CD4-positive, alpha-beta memory T cell (primary cell): ENCODE data around the gene OR2Y1. TPM values are rescaled to one million over a fixed set of nuclear protein-coding genes. Genes with fewer than 3 reads are reported as not detected.
A peak's percentile ranks its signal among the peaks of the same experiment; 100 is the strongest.
"Not testable (repeated sequence)": the region's sequence is repeated elsewhere in the genome, so short reads cannot be mapped to it uniquely, and the experiment has no call there.

Source experiments
- CTCF ChIA-PET: fragments of 350-600 bp; sonication (Branson Sonifier 250); formaldehyde crosslinking; loops from one replicate; lab custom pipeline; 2021; ENCODE audit warnings: inconsistent platforms; ENCODE audit not compliant: partially characterized antibody; lab: Charles Lee
- POLR2A ChIA-PET: fragments of 350-600 bp; sonication (Branson Sonifier 250); formaldehyde crosslinking; loops from one replicate; lab custom pipeline; 2021; ENCODE audit not compliant: partially characterized antibody; lab: Charles Lee
- DNase-seq, 5 donors: peaks; one replicate each; pipeline versions ENCODE4 v3.0.0 to v3.0.0-alpha.2; 2020 to 2022; ENCODE audit warnings: mixed read lengths in 1 of 5
- H3K27ac ChIP-seq: one replicate; pipeline ENCODE4 v1.7.0; 2013; ENCODE audit warnings: low read depth, low read length
- H3K27me3 ChIP-seq: 2 replicates; pipeline ENCODE4 v1.7.0; 2013; ENCODE audit warnings: mild to moderate bottlenecking, low read length, moderate library complexity; ENCODE audit not compliant: insufficient read depth
- H3K36me3 ChIP-seq: 2 replicates; pipeline ENCODE4 v1.7.0; 2013; ENCODE audit warnings: mild to moderate bottlenecking, low read length, moderate library complexity; ENCODE audit not compliant: insufficient read depth
- H3K4me1 ChIP-seq: 2 replicates; pipeline ENCODE4 v1.7.0; 2013; ENCODE audit warnings: mild to moderate bottlenecking, low read length, moderate library complexity; ENCODE audit not compliant: insufficient read depth
- H3K4me3 ChIP-seq, 2 donors: one replicate each; pipeline ENCODE4 v1.7.0; 2013; ENCODE audit warnings: low read length in 2 of 2, mild to moderate bottlenecking in 1 of 2
- H3K9me3 ChIP-seq, 2 donors: one replicate each; pipeline ENCODE4 v1.7.0; 2013; ENCODE audit warnings: low read length in 2 of 2, control low read depth in 1 of 2; ENCODE audit not compliant: control insufficient read depth in 1 of 2
- H3K27ac Mint-ChIP-seq, 7 donors: one replicate each; pipeline ENCODE4 v1.8.0; 2020 to 2021; ENCODE audit warnings: mixed read lengths in 7 of 7, mild to moderate bottlenecking in 6 of 7, inconsistent platforms in 3 of 7, moderate library complexity in 3 of 7
- H3K27me3 Mint-ChIP-seq, 2 donors: one replicate each; pipeline ENCODE4 v1.8.0; 2020 to 2021; ENCODE audit warnings: mixed read lengths in 2 of 2
- H3K36me3 Mint-ChIP-seq, 2 donors: one replicate each; pipeline ENCODE4 v1.8.0; 2020 to 2021; ENCODE audit warnings: mixed read lengths in 2 of 2, inconsistent platforms in 1 of 2, mild to moderate bottlenecking in 1 of 2
- H3K4me1 Mint-ChIP-seq, 4 donors: one replicate each; pipeline ENCODE4 v1.8.0; 2020 to 2021; ENCODE audit warnings: mixed read lengths in 4 of 4, mild to moderate bottlenecking in 1 of 4
- H3K4me3 Mint-ChIP-seq, 8 donors: one replicate each; pipeline ENCODE4 v1.8.0; 2020 to 2021; ENCODE audit warnings: mixed read lengths in 8 of 8, mild to moderate bottlenecking in 7 of 8, moderate library complexity in 6 of 8, inconsistent platforms in 3 of 8
- H3K9me3 Mint-ChIP-seq, 8 donors: one replicate each; pipeline ENCODE4 v1.8.0; 2020 to 2021; ENCODE audit warnings: mixed read lengths in 8 of 8, mild to moderate bottlenecking in 5 of 8, inconsistent platforms in 3 of 8, moderate library complexity in 1 of 8
- intact Hi-C: fragments of 100-400 bp; cut with micrococcal nuclease; formaldehyde crosslinking; loops from one replicate; pipeline ENCODE4 v1.15.1; 2023
- polyA plus RNA-seq, 2 donors: library from polyadenylated mRNA; unstranded; fragments of 300-500 nt; fragmentation: Illumina TruSeq; gene quantifications; one replicate each; pipeline ENCODE4 v1.2.3, GENCODE V29; 2021
- total RNA-seq, 2 experiments: library from RNA; stranded (reverse); gene quantifications; one replicate each; pipeline ENCODE4 v1.2.3, GENCODE V29; 2021

Gene OR2Y1
- total RNA-seq = not detected
- not detected for polyA plus RNA-seq

- Mint-ChIP-seq H3K27ac (peak within 1 kb of the TSS in 1 of 7 donors; percentile 24), H3K27me3 (peaks cover 18 to 30% of the 10 kb centered on the region in 2 donors), H3K36me3 (no peaks in the 10 kb centered on the region), H3K4me1 (no peaks in the 10 kb centered on the region), H3K9me3 (no peaks in the 10 kb centered on the region), H3K4me3 (no peak within 1 kb of the TSS)
- no peak for DNase-seq
- no peaks in the 10 kb centered on the region for H3K9me3 ChIP-seq
- H3K4me3 ChIP-seq = no peak within 1 kb of the TSS
- H3K27me3 ChIP-seq = peaks cover 4% of the 10 kb centered on the region
- intact Hi-C loops = no loop called here
- H3K4me1 ChIP-seq = no peaks in the 10 kb centered on the region
- no peaks in the 10 kb centered on the region for H3K36me3 ChIP-seq
- CTCF ChIA-PET = no interaction called here
- H3K27ac ChIP-seq = no peak within 1 kb of the TSS
- POLR2A ChIA-PET = no interaction called here
Measured at GRCh38 chr5:180739958-180740357, at the start of gene OR2Y1. Gene OR2Y1, minus strand, starts transcription at chr5:180740058. Its CDS starts 0 bp downstream, at chr5:180740058.

GRCh38 chr5:180788651-180789410 lies 49.0 kb upstream of the OR2Y1 start:
- POLR2A ChIA-PET = interaction anchor here (1.0 to 1.7 kb wide), 3 partner anchors 14 to 21 kb away, joined by 3 to 7 read pairs (median 3); no protein-coding TSS in a partner anchor
- H3K27ac ChIP-seq, H3K4me1 ChIP-seq: not testable (repeated sequence)

DNA sequence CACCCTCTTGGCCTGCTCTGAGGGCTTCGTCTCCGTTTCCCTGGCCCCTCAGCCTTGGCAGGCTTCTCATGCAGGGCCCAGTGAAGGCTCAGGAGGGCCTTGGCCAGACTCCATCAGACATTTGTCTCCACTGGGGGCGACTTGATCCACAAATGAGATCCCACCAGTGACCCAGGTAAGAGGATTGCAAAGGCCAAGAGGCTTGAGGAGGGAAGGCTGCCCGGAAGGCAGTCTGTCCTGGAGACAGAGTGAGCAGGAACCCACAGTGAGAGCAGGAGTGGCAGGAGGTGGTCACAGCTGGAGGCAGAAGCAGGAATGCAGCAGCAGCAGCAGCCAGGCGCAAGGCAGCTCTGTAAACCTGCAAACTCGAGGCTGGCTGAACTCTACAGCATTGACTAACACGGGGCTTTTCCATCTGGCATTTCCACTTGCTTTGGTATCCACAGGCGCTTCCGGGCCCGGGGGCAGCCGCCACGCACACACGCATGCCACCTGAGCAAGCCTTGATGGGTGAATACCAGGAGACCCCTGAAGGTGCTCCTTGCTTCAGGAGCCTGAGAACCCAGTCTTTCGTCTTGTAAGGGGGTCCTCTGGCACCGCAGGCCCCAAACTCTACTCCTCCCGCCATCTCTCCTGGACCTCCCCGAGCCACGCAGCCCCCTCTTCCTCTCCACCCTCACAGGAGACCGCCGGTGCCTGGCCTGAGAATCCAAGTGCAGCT lies 48.0 kb upstream of the OR2Y1 start:
- ChIA-PET POLR2A (interaction anchor here (1.0 to 5.1 kb wide), 2 partner anchors 23 to 44 kb away, joined by 6 to 26 read pairs; no protein-coding TSS in a partner anchor), CTCF (interaction anchor here (5.6 kb wide), 1 partner anchor 14 kb away, joined by 34 read pairs; the partner anchor contains the start of gene MGAT1)
- intact Hi-C loops = no loop called here
- Mint-ChIP-seq H3K4me1 (peaks cover 11 to 29% (median 18%) of the 10 kb centered on the region in 4 donors), H3K36me3 (peaks cover 8 to 43% of the 10 kb centered on the region in 2 donors), H3K27ac (peak overlapping the region in 4 of 7 donors; percentile 47 to 78 (median 65)), H3K27me3 (no peaks in the 10 kb centered on the region), H3K9me3 (no peaks in the 10 kb centered on the region), H3K4me3 (no peak overlapping the region)
- H3K27me3 ChIP-seq = no peaks in the 10 kb centered on the region
- peaks cover 3% of the 10 kb centered on the region for H3K4me1 ChIP-seq
- no peak overlapping the region for H3K27ac ChIP-seq
- H3K36me3 ChIP-seq = peaks cover 37% of the 10 kb centered on the region
- no peaks in the 10 kb centered on the region for H3K9me3 ChIP-seq
- H3K4me3 ChIP-seq = no peak overlapping the region
- no peak for DNase-seq

More at GRCh38 chr5:180788651-180789410, 49.0 kb upstream of the OR2Y1 start:
- H3K27me3 Mint-ChIP-seq, H3K4me3 Mint-ChIP-seq, H3K9me3 ChIP-seq, H3K4me3 ChIP-seq, DNase-seq, H3K9me3 Mint-ChIP-seq, intact Hi-C loops, H3K27me3 ChIP-seq: not testable (repeated sequence)
- Mint-ChIP-seq H3K27ac (peak overlapping the region in 2 of 7 donors; percentile 6 to 35), H3K4me1 (peaks cover 15 to 37% (median 24%) of the 10 kb centered on the region in 4 donors), H3K36me3 (peaks cover 18 to 50% of the 10 kb centered on the region in 2 donors)
- peaks cover 41% of the 10 kb centered on the region for H3K36me3 ChIP-seq
- CTCF ChIA-PET = interaction anchor here (0.8 to 1.9 kb wide), 3 partner anchors 10 to 80 kb away, joined by 3 to 4 read pairs (median 3); no protein-coding TSS in a partner anchor

DNA sequence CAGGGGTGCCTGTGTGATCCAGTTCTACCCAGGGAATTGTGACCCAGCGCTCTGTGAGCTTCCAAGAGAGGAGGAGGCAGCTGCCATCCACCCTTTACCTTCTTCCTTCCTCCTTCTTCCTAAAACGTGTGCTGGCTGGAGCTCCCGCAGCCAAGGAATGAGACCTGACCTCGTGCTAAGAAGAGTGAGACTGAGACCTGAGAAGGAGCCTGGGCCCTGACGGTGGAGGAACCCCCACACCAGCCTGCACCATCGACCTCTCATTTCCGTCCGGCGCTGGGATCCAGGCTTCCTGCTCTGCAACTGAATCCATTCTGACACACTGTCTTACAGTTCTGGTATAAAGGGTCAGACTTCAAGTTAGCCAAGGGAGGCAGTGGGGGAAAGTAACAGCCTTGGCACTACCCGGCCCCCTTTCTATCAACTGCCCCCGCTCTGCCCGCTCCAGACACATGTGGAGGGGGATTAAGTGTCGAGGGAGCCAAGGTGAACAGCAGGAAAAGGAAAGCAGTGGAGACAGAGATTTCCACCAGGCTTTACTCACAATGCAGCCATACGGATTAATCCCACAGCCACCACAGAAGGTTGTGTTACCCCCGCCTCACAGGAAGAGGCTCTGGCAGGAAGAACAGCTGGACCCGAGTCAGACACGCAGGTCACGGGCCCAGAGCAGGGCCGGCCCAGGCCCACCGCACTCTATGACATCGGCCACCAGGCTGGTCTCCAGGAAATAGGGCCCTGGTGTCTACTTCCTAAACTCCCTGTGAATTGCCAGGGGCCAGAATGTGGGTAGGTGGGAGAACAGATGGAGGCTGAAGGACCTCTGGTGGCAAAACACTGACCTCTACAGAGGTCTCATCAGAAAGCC lies 46.9 kb upstream of the OR2Y1 start:
- H3K4me1 Mint-ChIP-seq = peaks cover 12 to 34% (median 22%) of the 10 kb centered on the region in 4 donors
- no peaks in the 10 kb centered on the region for H3K27me3 Mint-ChIP-seq
- ChIA-PET POLR2A (interaction anchor here (0.7 to 5.1 kb wide), 6 partner anchors 15 to 48 kb away, joined by 3 to 26 read pairs (median 6); partner anchors contain the start of gene MGAT1), CTCF (interaction anchor here (0.9 to 5.6 kb wide), 5 partner anchors 8 to 82 kb away, joined by 3 to 34 read pairs (median 5); partner anchors contain the start of gene MGAT1)
- no peak for DNase-seq
- Histone ChIP-seq H3K4me3 (no peak overlapping the region), H3K9me3 (no peaks in the 10 kb centered on the region), H3K27ac (no peak overlapping the region), H3K36me3 (peaks cover 27% of the 10 kb centered on the region), H3K27me3 (no peaks in the 10 kb centered on the region), H3K4me1 (peaks cover 8% of the 10 kb centered on the region)
- intact Hi-C loops = no loop called here
- H3K9me3 Mint-ChIP-seq = no peaks in the 10 kb centered on the region
- H3K27ac Mint-ChIP-seq = peak overlapping the region in 6 of 7 donors; percentile 13 to 77 (median 74)
- H3K36me3 Mint-ChIP-seq = peaks cover 8 to 37% of the 10 kb centered on the region in 2 donors
- no peak overlapping the region for H3K4me3 Mint-ChIP-seq

- Mint-ChIP-seq H3K4me3 (no peak overlapping the region), H3K9me3 (no peaks in the 10 kb centered on the region), H3K27ac (peak overlapping the region in 5 of 7 donors; percentile 12 to 81 (median 77)), H3K4me1 (peaks cover 12 to 30% (median 20%) of the 10 kb centered on the region in 4 donors), H3K36me3 (peaks cover 8 to 28% of the 10 kb centered on the region in 2 donors), H3K27me3 (no peaks in the 10 kb centered on the region)
- Histone ChIP-seq H3K4me3 (no peak overlapping the region), H3K27me3 (no peaks in the 10 kb centered on the region), H3K9me3 (no peaks in the 10 kb centered on the region), H3K4me1 (peaks cover 8% of the 10 kb centered on the region), H3K36me3 (peaks cover 17% of the 10 kb centered on the region), H3K27ac (no peak overlapping the region)
- CTCF ChIA-PET = interaction anchor here (0.9 to 5.6 kb wide), 6 partner anchors 9 to 83 kb away, joined by 3 to 34 read pairs (median 4); partner anchors contain the start of gene MGAT1
- intact Hi-C loops = loop anchor here (2.0 kb wide), 1 partner anchor 25 kb away; no protein-coding TSS in a partner anchor
- no peak for DNase-seq
- POLR2A ChIA-PET = interaction anchor here (0.7 to 5.1 kb wide), 7 partner anchors 16 to 49 kb away, joined by 3 to 26 read pairs (median 5); partner anchors contain the start of gene MGAT1
Measured at GRCh38 chr5:180785794-180786221, 46.0 kb upstream of the OR2Y1 start.

GRCh38 chr5:180785121-180785781 lies 45.4 kb upstream of the OR2Y1 start:
- Mint-ChIP-seq H3K27me3 (no peaks in the 10 kb centered on the region), H3K4me1 (peaks cover 11 to 26% (median 20%) of the 10 kb centered on the region in 4 donors), H3K9me3 (no peaks in the 10 kb centered on the region), H3K27ac (peak overlapping the region in 4 of 7 donors; percentile 12 to 81 (median 78)), H3K36me3 (peaks cover 8 to 23% of the 10 kb centered on the region in 2 donors), H3K4me3 (no peak overlapping the region)
- Histone ChIP-seq H3K9me3 (no peaks in the 10 kb centered on the region), H3K27me3 (no peaks in the 10 kb centered on the region), H3K4me1 (peaks cover 8% of the 10 kb centered on the region), H3K36me3 (peaks cover 13% of the 10 kb centered on the region), H3K4me3 (no peak overlapping the region), H3K27ac (no peak overlapping the region)
- ChIA-PET CTCF (interaction anchor here (0.9 to 5.6 kb wide), 12 partner anchors 8 to 373 kb away, joined by 3 to 34 read pairs (median 4); partner anchors contain the start of genes MGAT1 and ZFP62), POLR2A (interaction anchor here (0.8 to 5.1 kb wide), 9 partner anchors 14 to 83 kb away, joined by 3 to 26 read pairs (median 5); partner anchors contain the start of genes MGAT1 and ZFP62)
- no peak for DNase-seq
- intact Hi-C loops = loop anchor here (2.0 kb wide), 1 partner anchor 26 kb away; no protein-coding TSS in a partner anchor
